SK-N-SH treated with all-trans-retinoic acid at 6 μM for 48 hours (cell line): ENCODE results near the gene LMF2.

Experiments
- ATAC-seq: fragments of 200-7000 bp; cut with Tn5 transposase; 3 replicates; pipeline ENCODE4 v1.9.1; 2020; ENCODE audit warnings: mild to moderate bottlenecking, moderate library complexity
- ARNTL ChIP-seq: fragments of 450-650 bp; formaldehyde crosslinking; IDR thresholded peaks from 2 replicates; pipeline ENCODE4 v1.5.0; 2020; ENCODE audit warnings: low read depth, mild to moderate bottlenecking, moderate library complexity, borderline replicate concordance
- BACH2 ChIP-seq: fragments of 250-450 bp; sonication (Bioruptor Pico); IDR thresholded peaks from 2 replicates; pipeline ENCODE4 v1.9.0; 2021; ENCODE audit warnings: mild to moderate bottlenecking, borderline replicate concordance
- CSDC2 ChIP-seq: fragments of 250-450 bp; sonication (Bioruptor Pico); IDR thresholded peaks from 2 replicates; pipeline ENCODE4 v1.5.0; 2020; ENCODE audit warnings: mild to moderate bottlenecking, moderate library complexity
- CSRNP3 ChIP-seq: fragments of 250-450 bp; sonication (Bioruptor Pico); IDR thresholded peaks from 2 replicates; pipeline ENCODE4 v1.5.1; 2021; ENCODE audit warnings: mild to moderate bottlenecking, moderate library complexity
- ESRRG ChIP-seq: fragments of 250-450 bp; sonication (Bioruptor Pico); IDR thresholded peaks from 2 replicates; pipeline ENCODE4 v1.6.1; 2021; ENCODE audit warnings: mild to moderate bottlenecking
- GLIS3 ChIP-seq: fragments of 250-450 bp; sonication (Bioruptor Pico); IDR thresholded peaks from 2 replicates; pipeline ENCODE4 v1.5.0; 2020; ENCODE audit warnings: mild to moderate bottlenecking, moderate library complexity
- ISL1 ChIP-seq: fragments of 250-450 bp; sonication (Bioruptor Pico); IDR thresholded peaks from 2 replicates; pipeline ENCODE4 v2.1.2; 2022; ENCODE audit warnings: mild to moderate bottlenecking, moderate library complexity
- PATZ1 ChIP-seq: fragments of 250-450 bp; sonication (Bioruptor Pico); IDR thresholded peaks from 2 replicates; pipeline ENCODE4 v1.8.0; 2020; ENCODE audit warnings: mild to moderate bottlenecking, moderate library complexity, borderline replicate concordance
- POU6F1 ChIP-seq: fragments of 250-450 bp; sonication (Bioruptor Pico); IDR thresholded peaks from 2 replicates; pipeline ENCODE4 v1.8.0; 2021; ENCODE audit warnings: low read depth, mild to moderate bottlenecking, moderate library complexity, borderline replicate concordance
- PPARA ChIP-seq: fragments of 250-450 bp; sonication (Bioruptor Pico); IDR thresholded peaks from 2 replicates; pipeline ENCODE4 v1.5.0; 2020; ENCODE audit warnings: mild to moderate bottlenecking, borderline replicate concordance
- RARB ChIP-seq: fragments of 250-450 bp; sonication (Bioruptor Pico); IDR thresholded peaks from 2 replicates; pipeline ENCODE4 v1.8.0; 2021; ENCODE audit warnings: mild to moderate bottlenecking, moderate library complexity
- SNAI2 ChIP-seq: fragments of 250-450 bp; sonication (Bioruptor Pico); IDR thresholded peaks from 2 replicates; pipeline ENCODE4 v1.5.0; 2020; ENCODE audit warnings: mild to moderate bottlenecking, moderate library complexity
- TCF4 ChIP-seq: fragments of 250-450 bp; sonication (Bioruptor Pico); IDR thresholded peaks from 2 replicates; pipeline ENCODE4 v1.8.0; 2021; ENCODE audit warnings: mild to moderate bottlenecking, moderate library complexity, borderline replicate concordance
- TOX ChIP-seq: fragments of 250-450 bp; sonication (Bioruptor Pico); IDR thresholded peaks from 2 replicates; pipeline ENCODE4 v1.8.0; 2021; ENCODE audit warnings: mild to moderate bottlenecking, moderate library complexity, borderline replicate concordance
- TSHZ2 ChIP-seq: fragments of 250-450 bp; sonication (Bioruptor Pico); IDR thresholded peaks from 2 replicates; pipeline ENCODE4 v1.5.0; 2020; ENCODE audit warnings: mild to moderate bottlenecking, moderate library complexity
- ZC3H10 ChIP-seq: fragments of 250-450 bp; sonication (Bioruptor Pico); IDR thresholded peaks from 2 replicates; pipeline ENCODE4 v1.5.1; 2021; ENCODE audit warnings: mild to moderate bottlenecking, moderate library complexity
- ZFP3 ChIP-seq: fragments of 250-450 bp; sonication (Bioruptor Pico); IDR thresholded peaks from 2 replicates; pipeline ENCODE4 v1.5.0; 2020; ENCODE audit warnings: mild to moderate bottlenecking, moderate library complexity
- ZFP30 ChIP-seq: fragments of 450-650 bp; formaldehyde crosslinking; IDR thresholded peaks from 2 replicates; pipeline ENCODE4 v1.5.0; 2022; ENCODE audit warnings: mild to moderate bottlenecking, moderate library complexity
- ZNF8 ChIP-seq: fragments of 450-650 bp; formaldehyde crosslinking; IDR thresholded peaks from 2 replicates; pipeline ENCODE4 v1.5.0; 2020; ENCODE audit warnings: mild to moderate bottlenecking, moderate library complexity

The LMF2 gene

GRCh38 chr22:50529416-50529896 is 22.0 kb upstream of the LMF2 start (continued):
- TF ChIP-seq CSRNP3 = no peak

GRCh38 chr22:50528682-50529415 is 21.3 kb upstream of the LMF2 start:
- TF ChIP-seq TCF4 = no peak
- TF ChIP-seq ZFP30 (CRISPR knock-in tag) = no peak
- no peak for TF ChIP-seq ARNTL (CRISPR knock-in tag)
- TF ChIP-seq TSHZ2 (CRISPR knock-in tag) = no peak
- TF ChIP-seq CSDC2 (CRISPR knock-in tag) = no peak
- TF ChIP-seq ESRRG (CRISPR knock-in tag) = no peak
- no peak for TF ChIP-seq PATZ1 (CRISPR knock-in tag)
- no peak for TF ChIP-seq POU6F1 (CRISPR knock-in tag)
- TF ChIP-seq RARB (CRISPR knock-in tag) = no peak
- no peak for ATAC-seq

GRCh38 chr22:50527921-50528681 is 20.6 kb upstream of the LMF2 start:
- no peak for ATAC-seq
- no peak for TF ChIP-seq SNAI2 (CRISPR knock-in tag)
- no peak for TF ChIP-seq ZNF8 (CRISPR knock-in tag)
- no peak for TF ChIP-seq GLIS3 (CRISPR knock-in tag)
- TF ChIP-seq ISL1 (CRISPR knock-in tag) = no peak
- TF ChIP-seq PPARA (CRISPR knock-in tag) = no peak
- no peak for TF ChIP-seq PATZ1 (CRISPR knock-in tag)
- no peak for TF ChIP-seq CSRNP3
- no peak for TF ChIP-seq BACH2 (CRISPR knock-in tag)
- no peak for TF ChIP-seq TCF4
- TF ChIP-seq ZFP30 (CRISPR knock-in tag) = no peak
- no peak for TF ChIP-seq ZC3H10
- no peak for TF ChIP-seq RARB (CRISPR knock-in tag)
- TF ChIP-seq TOX = no peak
- no peak for TF ChIP-seq CSDC2 (CRISPR knock-in tag)
- no peak for TF ChIP-seq ZFP3
- no peak for TF ChIP-seq POU6F1 (CRISPR knock-in tag)
- no peak for TF ChIP-seq TSHZ2 (CRISPR knock-in tag)
